GM19043 (cell line): ENCODE data around the gene INTS11.

Experiments
- ATAC-seq: cut with Tn5 transposase; IDR thresholded peaks from one replicate; pipeline ENCODE4 v1.9.1; 2021; ENCODE audit warnings: low read depth; ENCODE audit not compliant: unreplicated experiment

INTS11 gene

GRCh38 chr1:1287288-1288110 lies 37.0 kb downstream of the INTS11 start:
- ATAC-seq = no peak

GRCh38 chr1:1286313-1287261 lies 37.9 kb downstream of the INTS11 start:
- no peak for ATAC-seq

- ATAC-seq = no peak
Observed at GRCh38 chr1:1285611-1286311, 38.7 kb downstream of the INTS11 start.

- ATAC-seq = no peak
Observed at GRCh38 chr1:1285102-1285571, 39.3 kb downstream of the INTS11 start.

GRCh38 chr1:1284221-1285101 lies 40.0 kb downstream of the INTS11 start:
- ATAC-seq = no peak

- no peak for ATAC-seq
Observed at GRCh38 chr1:1283821-1284220, 40.6 kb downstream of the INTS11 start.

GRCh38 chr1:1282998-1283397 lies 41.5 kb downstream of the INTS11 start:
- ATAC-seq = no peak

- ATAC-seq = no peak
Observed at GRCh38 chr1:1281533-1282321, 42.7 kb downstream of the INTS11 start.

- no peak for ATAC-seq
Observed at GRCh38 chr1:1280782-1281481, 43.5 kb downstream of the INTS11 start.

- no peak for ATAC-seq
Observed at GRCh38 chr1:1279028-1279427, 45.4 kb downstream of the INTS11 start.

GRCh38 chr1:1278620-1279019 lies 45.8 kb downstream of the INTS11 start:
- ATAC-seq = no peak

- no peak for ATAC-seq
Observed at GRCh38 chr1:1275836-1276235, 48.6 kb downstream of the INTS11 start.

- ATAC-seq = no peak
Observed at GRCh38 chr1:1274931-1275431, 49.5 kb downstream of the INTS11 start.

- no peak for ATAC-seq
Observed at GRCh38 chr1:1274299-1274930, 50.0 kb downstream of the INTS11 start.

- peak; percentile 74 for ATAC-seq
Observed at GRCh38 chr1:1273512-1274298, 50.8 kb downstream of the INTS11 start, which contains the start of gene UBE2J2. Gene UBE2J2 (minus strand): TSS chr1:1273854. CDS start chr1:1267992, 5,862 bp downstream.

GRCh38 chr1:1273209-1273511 lies 51.3 kb downstream of the INTS11 start:
- no peak for ATAC-seq
